Stimulated activated CD8-positive, alpha-beta memory T cell treated with anti-CD3 and anti-CD28 coated beads, Interleukin-12 subunit alpha, Interleukin-12 subunit beta, amount 100 ng/mL, for 24 hours (primary cell): ENCODE results near the gene PEX6.
"Not testable (repeated sequence)": the region's sequence is repeated elsewhere in the genome, so short reads cannot be mapped to it uniquely, and the experiment has no call there.

ENCODE experiments used
- DNase-seq: peaks from one replicate; pipeline ENCODE4 v3.0.0-alpha.2; 2020; ENCODE audit errors: extremely low read depth

PEX6 gene

GRCh38 chr6:42978839-42979522 lies at the start of gene PEX6:
TSS of gene PEX6 (minus strand) at chr6:42979181. CDS start at chr6:42979150, 31 bp downstream.
- DNase-seq: peak; percentile 82

GRCh38 chr6:43026365-43026764 lies 47.4 kb upstream of the PEX6 start:
- DNase-seq: no peak

- DNase-seq: no peak
These were observed 45.5 kb upstream of the PEX6 start for GRCh38 chr6:43024436-43024835.

- peak; percentile 61 for DNase-seq
These were observed 42.5 kb upstream of the PEX6 start, which contains the start of gene RRP36 for GRCh38 chr6:43021270-43022047. TSS of gene RRP36 (plus strand) at chr6:43021623. CDS start at chr6:43021655, 32 bp downstream.

GRCh38 chr6:43020847-43021246 lies 41.9 kb upstream of the PEX6 start:
- no peak for DNase-seq

GRCh38 chr6:43020052-43020705 lies 41.2 kb upstream of the PEX6 start:
- no peak for DNase-seq

- no peak for DNase-seq
These were observed 40.2 kb upstream of the PEX6 start for GRCh38 chr6:43019152-43019551.

- no peak for DNase-seq
These were observed 38.0 kb upstream of the PEX6 start for GRCh38 chr6:43016943-43017334.

GRCh38 chr6:43016176-43016942 lies 37.4 kb upstream of the PEX6 start:
- DNase-seq: no peak

GRCh38 chr6:43014434-43014909 lies 35.5 kb upstream of the PEX6 start:
- DNase-seq: no peak

GRCh38 chr6:43013843-43014433 lies 35.0 kb upstream of the PEX6 start, which contains the start of the genes KLHDC3 and MEA1:
TSS of gene KLHDC3 (plus strand) at chr6:43014249. CDS start at chr6:43017193, 2,944 bp downstream.
TSS of gene MEA1 (minus strand) at chr6:43013946. CDS start at chr6:43013813, 133 bp downstream.
- DNase-seq: peak; percentile 96

GRCh38 chr6:43013097-43013842 lies 34.3 kb upstream of the PEX6 start:
- DNase-seq: no peak

- DNase-seq: no peak
These were observed 33.4 kb upstream of the PEX6 start for GRCh38 chr6:43012364-43012763.

GRCh38 chr6:43011207-43011606 lies 32.2 kb upstream of the PEX6 start:
- DNase-seq: no peak

- DNase-seq: no peak
These were observed 30.1 kb upstream of the PEX6 start for GRCh38 chr6:43009124-43009523.

- DNase-seq: no peak
These were observed 28.1 kb upstream of the PEX6 start for GRCh38 chr6:43007126-43007525.

- no peak for DNase-seq
These were observed 27.3 kb upstream of the PEX6 start for GRCh38 chr6:43006251-43006650.

GRCh38 chr6:43005844-43006243 lies 26.9 kb upstream of the PEX6 start:
- no peak for DNase-seq

GRCh38 chr6:43001843-43002242 lies 22.9 kb upstream of the PEX6 start:
- DNase-seq: no peak

- not testable (repeated sequence) for DNase-seq
These were observed 19.2 kb upstream of the PEX6 start for GRCh38 chr6:42998205-42998604.
